GM06990 (cell line): ENCODE results near the gene CETP.
A peak's percentile ranks its signal among the peaks of the same experiment; 100 is the strongest.
"Not testable (repeated sequence)": the region's sequence is repeated elsewhere in the genome, so short reads cannot be mapped to it uniquely, and the experiment has no call there.

Experiments
- DNase-seq: peaks from one replicate; pipeline ENCODE4 v3.0.0-alpha.2; 2011; ENCODE audit not compliant: insufficient read length; ENCODE audit errors: extremely low read depth
- H3K27me3 ChIP-seq: replicated peaks from 2 replicates; pipeline ENCODE4 v1.6.0; 2011; ENCODE audit warnings: low read length; ENCODE audit not compliant: control insufficient read depth, insufficient read depth
- H3K36me3 ChIP-seq: 2 replicates; pipeline ENCODE4 v1.5.1; 2011; ENCODE audit warnings: low read length; ENCODE audit not compliant: control insufficient read depth, insufficient read depth
- H3K4me3 ChIP-seq: replicated peaks from 2 replicates; pipeline ENCODE4 v1.5.1; 2011; ENCODE audit warnings: low read depth, mild to moderate bottlenecking, control low read depth, low read length
- CTCF ChIP-seq: IDR thresholded peaks from 2 replicates; pipeline ENCODE4 v1.5.1; 2011; ENCODE audit warnings: low read length, control low read depth, mild to moderate bottlenecking, inconsistent platforms; ENCODE audit not compliant: insufficient read depth, poor library complexity, severe bottlenecking

The CETP gene

GRCh38 chr16:56987692-56988091 lies 25.9 kb downstream of the CETP start:
- peaks cover 4% of the 10 kb centered on the region for H3K36me3 ChIP-seq
- no peak for TF ChIP-seq CTCF
- DNase-seq: no peak
- no peaks in the 10 kb centered on the region for H3K27me3 ChIP-seq
- H3K4me3 ChIP-seq: no peak overlapping the region

- Histone ChIP-seq H3K27me3 (no peaks in the 10 kb centered on the region), H3K36me3 (peaks cover 4% of the 10 kb centered on the region), H3K4me3 (peak overlapping the region; percentile 92)
- DNase-seq: no peak
- TF ChIP-seq CTCF: no peak
These were observed 26.6 kb downstream of the CETP start for GRCh38 chr16:56988161-56988947.

- no peaks in the 10 kb centered on the region for H3K27me3 ChIP-seq
- peaks cover 2% of the 10 kb centered on the region; the same call in 1 of the 2 replicates for H3K36me3 ChIP-seq
- peak within 1 kb of the TSS; percentile 92 for H3K4me3 ChIP-seq
- peak; percentile 87 for DNase-seq
- TF ChIP-seq CTCF: no peak
These were observed 27.5 kb downstream of the CETP start, which contains the start of gene NLRC5 for GRCh38 chr16:56988948-56989945. Gene NLRC5, plus strand, starts transcription at chr16:56989557. Its CDS starts 31,156 bp downstream, at chr16:57020713.

- H3K4me3 ChIP-seq: peak overlapping the region; percentile 92
- H3K36me3 ChIP-seq: peaks cover 2% of the 10 kb centered on the region; the same call in 1 of the 2 replicates
- H3K27me3 ChIP-seq: no peaks in the 10 kb centered on the region
- DNase-seq: no peak
- no peak for TF ChIP-seq CTCF
These were observed 28.2 kb downstream of the CETP start for GRCh38 chr16:56989988-56990387.

GRCh38 chr16:56990407-56991286 lies 28.9 kb downstream of the CETP start:
- peak overlapping the region; percentile 92 for H3K4me3 ChIP-seq
- no peak for TF ChIP-seq CTCF

GRCh38 chr16:56992431-56992830 lies 30.7 kb downstream of the CETP start:
- not testable (repeated sequence) for DNase-seq, H3K36me3 ChIP-seq, H3K27me3 ChIP-seq, H3K4me3 ChIP-seq

More at GRCh38 chr16:56990407-56991286, 28.9 kb downstream of the CETP start:
- H3K27me3 ChIP-seq: no peaks in the 10 kb centered on the region
- peaks cover 2% of the 10 kb centered on the region; the same call in 1 of the 2 replicates for H3K36me3 ChIP-seq
- no peak for DNase-seq
